HFFc6 (cell line): ENCODE results near the gene USP7. TPM values are rescaled to one million over a fixed set of nuclear protein-coding genes. Genes with fewer than 3 reads are reported as not detected.

Experiments used
- DNase-seq: peaks from one replicate; pipeline ENCODE4 v3.0.0-alpha.2; 2018
- H3K27ac Mint-ChIP-seq: 2 replicates; pipeline ENCODE4 v1.8.0; 2020; ENCODE audit warnings: mild to moderate bottlenecking, mixed read lengths
- H3K27me3 Mint-ChIP-seq: 2 replicates; pipeline ENCODE4 v1.8.0; 2021; ENCODE audit warnings: mild to moderate bottlenecking, moderate library complexity, mixed read lengths; ENCODE audit not compliant: insufficient read depth
- H3K36me3 Mint-ChIP-seq: 2 replicates; pipeline ENCODE4 v1.8.0; 2021; ENCODE audit warnings: low read depth, mixed read lengths
- H3K4me1 Mint-ChIP-seq: 2 replicates; pipeline ENCODE4 v1.8.0; 2020; ENCODE audit warnings: low read depth, mixed read lengths
- H3K4me3 Mint-ChIP-seq: 2 replicates; pipeline ENCODE4 v1.8.0; 2020; ENCODE audit warnings: mild to moderate bottlenecking, moderate library complexity, mixed read lengths
- H3K9me3 Mint-ChIP-seq: 2 replicates; pipeline ENCODE4 v1.8.0; 2020; ENCODE audit warnings: mild to moderate bottlenecking, mixed read lengths
- CTCF ChIP-seq: fragments of 200-600 bp; sonication (generic); IDR thresholded peaks from 2 replicates; pipeline ENCODE4 v1.5.0; 2021; ENCODE audit warnings: antibody characterized with exemption, mild to moderate bottlenecking
- total RNA-seq, 6 experiments: library from RNA; stranded (reverse); fragmentation: NEBNext Ultra II Directional; extraction: Animal tissue kit (Norgen Biotek cat#: 25700); gene quantifications; 2 replicates in 1 of 6; 3 replicates in 5 of 6; pipeline ENCODE4 v1.2.3, GENCODE V29; 2021

Gene USP7
- total RNA-seq, 6 experiments from 2014 or later = 80.1 to 93.4 (median 89.5) TPM

- Mint-ChIP-seq H3K27ac (peak overlapping the region; percentile 93), H3K36me3 (peaks cover 33% of the 10 kb centered on the region), H3K4me3 (peak overlapping the region; percentile 73)
These were observed 114.7 kb downstream of the USP7 start for GRCh38 chr16:8848939-8849391.

GRCh38 chr16:8848231-8848938 lies 115.3 kb downstream of the USP7 start:
- H3K4me3 Mint-ChIP-seq = no peak overlapping the region; the same call in 1 of the 2 replicates
- no peak for TF ChIP-seq CTCF
- DNase-seq = no peak
- no peaks in the 10 kb centered on the region for H3K9me3 Mint-ChIP-seq
- peak overlapping the region; percentile 93 for H3K27ac Mint-ChIP-seq
- peaks cover 58% of the 10 kb centered on the region for H3K4me1 Mint-ChIP-seq
- H3K27me3 Mint-ChIP-seq = peaks cover 28% of the 10 kb centered on the region
- peaks cover 36% of the 10 kb centered on the region for H3K36me3 Mint-ChIP-seq

More at GRCh38 chr16:8848939-8849391, 114.7 kb downstream of the USP7 start:
- no peaks in the 10 kb centered on the region for H3K9me3 Mint-ChIP-seq
- H3K4me1 Mint-ChIP-seq = peaks cover 52% of the 10 kb centered on the region
- no peak for TF ChIP-seq CTCF
- H3K27me3 Mint-ChIP-seq = peaks cover 28% of the 10 kb centered on the region
- peak; percentile 84 for DNase-seq

GRCh38 chr16:8847623-8848022 lies 116.1 kb downstream of the USP7 start:
- peak overlapping the region; percentile 40 for H3K27ac Mint-ChIP-seq
- peaks cover 36% of the 10 kb centered on the region for H3K36me3 Mint-ChIP-seq
- peaks cover 26% of the 10 kb centered on the region for H3K27me3 Mint-ChIP-seq

GRCh38 chr16:8847145-8847544 lies 116.6 kb downstream of the USP7 start:
- DNase-seq = no peak
- peaks cover 26% of the 10 kb centered on the region for H3K27me3 Mint-ChIP-seq
- peak overlapping the region; percentile 40; the same call in 1 of the 2 replicates for H3K27ac Mint-ChIP-seq
- TF ChIP-seq CTCF = no peak
- H3K4me3 Mint-ChIP-seq = no peak overlapping the region
- H3K36me3 Mint-ChIP-seq = peaks cover 40% of the 10 kb centered on the region
- H3K4me1 Mint-ChIP-seq = peaks cover 56% of the 10 kb centered on the region
- H3K9me3 Mint-ChIP-seq = no peaks in the 10 kb centered on the region

More at GRCh38 chr16:8847623-8848022, 116.1 kb downstream of the USP7 start:
- DNase-seq = no peak
- H3K4me3 Mint-ChIP-seq = no peak overlapping the region; the same call in 1 of the 2 replicates
- no peak for TF ChIP-seq CTCF
- peaks cover 55% of the 10 kb centered on the region for H3K4me1 Mint-ChIP-seq
- H3K9me3 Mint-ChIP-seq = no peaks in the 10 kb centered on the region

- Mint-ChIP-seq H3K4me1 (peaks cover 57% of the 10 kb centered on the region), H3K9me3 (no peaks in the 10 kb centered on the region), H3K27me3 (peaks cover 26% of the 10 kb centered on the region), H3K4me3 (no peak overlapping the region), H3K27ac (peak overlapping the region; percentile 48; the same call in 1 of the 2 replicates), H3K36me3 (peaks cover 40% of the 10 kb centered on the region)
- no peak for TF ChIP-seq CTCF
- no peak for DNase-seq
These were observed 117.2 kb downstream of the USP7 start for GRCh38 chr16:8846401-8846932.
